NCI-H2227 treated with DMSO at 0.1 percent for 48 hours (cell line): Measurements from ENCODE around the gene L3MBTL4.
"Not testable (repeated sequence)": the region's sequence is repeated elsewhere in the genome, so short reads cannot be mapped to it uniquely, and the experiment has no call there.

Experiments
- DNase-seq: peaks from one replicate; lab custom pipeline; 2025; lab: John Stamatoyannopoulos, UW

Gene L3MBTL4

DNA sequence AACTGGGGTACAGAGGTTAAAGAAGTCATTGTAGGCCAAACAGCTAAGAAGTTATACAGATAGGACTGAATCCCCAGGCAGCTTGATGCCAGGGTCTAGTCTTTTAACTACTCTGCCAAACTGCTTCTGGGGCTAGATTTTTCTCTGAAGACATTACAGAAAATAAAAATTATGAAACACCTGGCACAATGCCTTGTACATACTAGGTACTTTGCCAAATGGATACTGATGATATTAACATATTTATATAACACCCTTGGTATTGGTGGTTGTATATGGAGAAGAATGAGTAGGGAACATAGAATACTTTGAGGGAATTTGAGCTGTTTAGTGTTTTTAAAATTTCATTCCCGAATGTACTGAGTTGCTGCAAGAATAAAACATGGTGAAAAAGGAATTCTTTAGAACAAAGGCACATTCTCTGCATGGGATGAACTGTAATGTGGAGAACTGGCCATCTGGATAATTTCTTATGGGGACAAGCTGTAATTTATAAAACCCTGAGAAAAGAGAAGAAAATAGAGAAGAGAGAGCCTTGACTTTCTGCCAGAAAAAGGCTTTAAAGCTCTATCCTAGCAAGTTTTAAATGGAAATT lies 308.5 kb downstream of the L3MBTL4 start:
- DNase-seq: no peak

DNA sequence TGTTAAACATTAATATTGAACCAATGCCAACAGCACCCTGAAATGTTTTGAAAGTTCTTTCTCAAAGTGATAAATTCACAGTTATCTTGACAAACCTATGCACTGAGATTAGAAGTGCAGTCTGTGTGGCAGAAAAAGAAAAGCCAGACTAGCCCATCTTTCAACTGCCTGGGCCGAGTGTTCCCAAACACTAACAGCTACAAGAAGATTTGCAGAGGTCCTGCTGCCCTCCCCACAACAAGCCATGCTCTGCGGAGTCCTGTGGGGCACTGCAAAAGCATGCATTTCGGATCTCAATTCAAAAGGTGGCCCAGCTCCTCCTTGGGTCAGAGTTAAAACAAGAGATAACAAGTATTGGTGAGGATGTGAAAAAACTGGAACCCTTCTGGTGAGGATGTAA lies 311.0 kb downstream of the L3MBTL4 start:
- DNase-seq: no peak

DNA sequence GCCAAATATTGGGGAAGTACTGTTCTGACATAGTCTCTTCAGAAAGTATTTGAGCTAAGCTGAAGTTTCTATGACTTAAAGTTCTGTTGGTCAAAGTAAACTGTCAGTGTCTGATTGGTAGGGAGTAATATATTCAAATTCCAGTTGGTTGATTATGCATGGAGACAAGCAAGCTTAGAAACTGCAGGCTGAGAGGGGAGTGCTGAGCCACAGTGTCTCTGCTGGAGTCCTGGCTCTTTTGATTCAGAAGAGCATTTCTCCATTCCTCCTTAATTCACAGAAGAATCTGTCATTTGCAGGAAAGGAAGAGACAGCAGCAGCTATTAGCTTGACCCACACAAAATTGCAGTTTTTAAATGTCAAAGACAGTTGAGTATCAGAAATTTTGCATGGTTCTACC lies 318.0 kb downstream of the L3MBTL4 start:
- no peak for DNase-seq

DNA sequence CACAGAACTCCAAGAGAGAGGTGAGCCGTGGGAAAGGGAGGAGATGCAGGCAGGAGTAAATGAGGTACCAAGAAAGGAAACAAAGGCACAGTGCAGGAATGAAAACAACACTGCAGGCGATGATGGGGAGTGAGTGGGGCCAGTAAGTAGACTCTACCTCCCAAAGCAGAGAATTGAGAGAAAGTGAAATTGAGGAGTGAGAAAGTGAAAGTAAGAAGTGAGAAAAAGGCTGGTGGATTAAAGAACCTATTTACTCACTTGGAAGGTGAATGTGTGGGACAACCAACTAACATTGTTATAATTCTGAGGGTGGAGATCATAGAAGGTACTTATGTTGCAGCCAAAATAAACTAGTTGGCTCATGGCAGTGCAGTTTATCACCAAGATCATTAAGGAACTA lies 326.3 kb downstream of the L3MBTL4 start:
- DNase-seq: no peak

DNA sequence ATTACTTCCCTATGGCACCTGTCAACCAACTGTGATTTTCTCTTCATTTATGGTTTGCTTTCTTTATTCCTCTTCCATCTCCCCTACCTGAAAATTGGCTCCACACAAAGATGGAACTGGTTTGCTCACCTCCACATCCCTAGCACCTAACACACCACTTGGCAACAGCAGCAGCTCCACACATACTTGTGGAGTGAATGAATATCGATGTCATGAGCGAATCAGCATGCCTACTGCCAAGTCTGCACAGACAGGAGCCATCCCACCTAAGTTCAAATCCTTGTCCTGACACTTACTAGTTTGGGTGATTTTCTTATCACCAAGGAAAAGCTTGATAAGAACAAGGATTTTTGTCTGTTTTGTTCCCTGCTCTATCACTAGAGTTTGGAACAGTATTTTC lies 328.0 kb downstream of the L3MBTL4 start:
- DNase-seq: no peak

DNA sequence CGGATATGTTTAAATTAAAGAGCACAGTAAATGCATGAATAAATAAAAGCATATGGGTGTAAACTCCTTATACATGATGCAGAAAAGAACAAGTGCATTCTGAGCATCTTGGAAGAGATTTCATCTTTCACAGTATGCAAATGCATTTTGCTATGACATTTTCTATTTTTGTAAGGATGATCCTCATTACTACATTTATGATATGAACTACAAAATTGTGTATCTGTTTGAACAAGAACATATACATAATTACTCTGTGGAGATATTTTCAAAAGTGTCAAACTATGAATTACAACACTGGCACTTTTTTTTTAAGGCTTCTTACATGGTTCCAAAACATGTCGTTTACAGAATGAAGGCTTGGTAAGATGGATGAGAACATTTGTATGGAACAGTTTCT lies 335.3 kb downstream of the L3MBTL4 start:
- no peak for DNase-seq

DNA sequence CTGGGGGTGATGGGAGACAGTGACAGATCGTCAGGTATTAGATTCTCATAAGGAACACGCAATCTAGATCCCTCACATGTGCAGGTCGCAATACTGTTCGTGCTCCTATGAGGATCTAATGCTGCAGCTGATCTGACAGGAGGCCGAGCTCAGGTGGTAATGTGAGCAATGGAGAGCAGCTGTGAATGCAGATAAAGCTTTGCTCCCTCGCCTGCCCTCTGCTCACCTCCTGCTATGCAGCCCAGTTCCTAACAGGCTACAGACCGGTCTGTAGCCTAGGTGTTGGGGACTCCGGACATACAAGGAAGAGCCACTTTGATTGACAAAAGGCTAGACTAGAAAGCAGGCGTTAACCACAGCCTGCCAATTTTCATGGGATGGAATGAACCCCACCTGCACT lies 335.8 kb downstream of the L3MBTL4 start:
- DNase-seq: no peak

DNA sequence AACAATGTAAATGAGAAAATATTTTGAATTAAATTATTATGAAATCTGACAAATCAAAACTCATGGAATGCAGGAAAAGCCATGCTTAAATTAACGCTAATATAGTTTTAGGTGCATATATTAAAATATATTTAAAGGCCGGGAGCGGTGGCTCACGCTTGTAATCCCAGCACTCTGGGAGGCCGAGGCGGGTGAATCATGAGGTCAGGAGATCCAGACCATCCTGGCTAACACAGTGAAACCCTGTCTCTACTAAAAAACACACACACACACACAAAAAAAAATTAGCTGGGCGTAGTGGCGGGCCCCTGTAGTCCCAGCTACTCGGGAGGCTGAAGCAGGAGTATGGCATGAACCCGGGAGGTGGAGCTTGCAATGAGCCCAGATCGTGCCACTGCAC lies 342.3 kb downstream of the L3MBTL4 start:
- not testable (repeated sequence) for DNase-seq

DNA sequence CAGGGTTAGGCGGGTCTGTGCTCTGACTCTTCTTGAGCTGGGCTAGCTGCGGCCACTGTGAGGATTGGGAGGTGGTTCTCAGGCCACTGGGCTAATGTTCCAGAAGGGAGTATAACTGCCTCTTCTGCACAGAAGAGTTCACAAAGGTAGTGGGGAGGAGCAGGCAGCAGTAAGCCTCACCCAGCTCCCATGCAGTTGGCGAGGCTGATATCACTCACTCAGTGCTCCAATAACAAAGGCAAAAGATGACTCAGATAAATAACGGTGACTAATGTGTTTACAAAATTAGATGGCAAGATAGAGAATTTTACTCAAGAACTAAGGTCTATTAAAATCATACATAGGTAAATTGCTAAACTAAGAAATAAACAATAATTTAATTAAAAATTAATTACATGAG lies 345.2 kb downstream of the L3MBTL4 start:
- DNase-seq: no peak

DNA sequence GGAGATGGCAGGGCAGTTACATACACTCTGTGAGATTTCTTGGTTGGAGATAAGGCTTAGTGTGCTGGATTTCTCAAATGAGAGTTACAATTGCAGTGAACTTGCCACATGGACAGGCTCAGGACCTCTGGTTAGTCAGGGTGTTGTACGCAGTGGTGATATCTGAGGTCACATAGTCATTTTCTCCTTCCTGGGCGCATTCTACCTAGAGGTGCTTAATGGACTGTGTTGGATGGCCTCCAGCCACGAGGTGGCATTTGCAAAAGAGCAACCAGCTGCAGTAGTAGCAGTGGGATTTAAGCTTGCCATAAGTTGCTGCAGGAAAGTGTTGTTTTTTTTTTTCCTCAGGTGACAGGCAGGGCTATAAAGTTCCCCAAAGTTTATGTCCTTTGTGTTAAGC lies 345.6 kb downstream of the L3MBTL4 start:
- DNase-seq: no peak

DNA sequence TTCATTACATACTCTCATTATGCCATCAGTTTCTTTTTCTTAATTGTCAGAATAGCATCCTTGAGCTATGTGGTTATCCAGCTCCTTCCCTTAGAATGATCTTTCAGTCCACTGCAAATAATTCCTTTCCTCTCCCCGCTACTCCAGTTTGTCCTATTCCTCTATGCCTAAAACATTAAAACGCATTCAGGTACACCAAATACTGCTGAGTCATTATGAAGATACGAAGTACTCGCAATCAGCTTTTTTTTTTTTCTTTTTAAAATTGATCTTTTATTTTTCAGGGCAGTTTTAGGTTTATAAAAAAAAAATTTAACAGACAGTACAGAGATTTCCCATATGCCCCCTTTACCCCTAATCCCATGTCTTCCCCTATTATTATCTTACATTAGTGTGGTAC lies 354.6 kb downstream of the L3MBTL4 start:
- DNase-seq: no peak

DNA sequence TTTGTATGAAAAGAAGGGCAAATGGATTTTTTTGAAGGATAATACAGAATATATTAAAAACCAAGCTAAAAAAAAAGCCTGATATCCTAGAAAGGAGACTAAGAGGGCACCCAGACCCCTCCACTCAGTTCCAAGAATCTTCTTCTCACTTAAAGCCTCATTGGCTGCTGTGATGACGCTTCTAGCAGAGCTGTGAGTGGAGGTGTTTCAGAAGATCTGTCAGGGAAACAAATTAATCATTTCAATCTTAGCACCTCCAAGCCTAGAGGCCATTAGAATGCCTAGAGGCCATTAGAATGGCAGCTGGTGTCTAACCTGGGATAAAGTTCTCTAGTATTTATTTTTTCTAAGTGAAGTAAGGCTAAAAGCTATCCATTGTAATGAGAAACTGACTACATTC lies 355.2 kb downstream of the L3MBTL4 start:
- no peak for DNase-seq

DNA sequence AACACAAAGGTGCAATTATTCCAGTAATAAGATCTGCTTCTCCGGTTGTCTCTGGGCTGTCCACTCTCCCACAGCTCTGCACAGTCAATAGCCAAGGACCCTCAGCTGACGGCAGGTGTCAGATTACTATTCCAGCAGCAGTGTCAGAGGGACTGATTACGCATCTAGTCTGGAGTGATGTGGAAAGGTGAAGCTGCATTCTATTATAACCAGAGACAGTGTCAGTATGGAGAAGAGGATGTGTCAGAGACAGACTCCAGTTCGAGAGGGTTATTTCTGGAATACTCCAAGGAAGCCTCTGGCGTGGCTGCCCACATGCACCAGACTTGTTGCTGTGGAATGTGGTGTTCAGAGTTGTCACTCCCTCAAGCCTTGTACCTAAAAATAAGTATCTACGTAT lies 355.8 kb downstream of the L3MBTL4 start:
- no peak for DNase-seq

DNA sequence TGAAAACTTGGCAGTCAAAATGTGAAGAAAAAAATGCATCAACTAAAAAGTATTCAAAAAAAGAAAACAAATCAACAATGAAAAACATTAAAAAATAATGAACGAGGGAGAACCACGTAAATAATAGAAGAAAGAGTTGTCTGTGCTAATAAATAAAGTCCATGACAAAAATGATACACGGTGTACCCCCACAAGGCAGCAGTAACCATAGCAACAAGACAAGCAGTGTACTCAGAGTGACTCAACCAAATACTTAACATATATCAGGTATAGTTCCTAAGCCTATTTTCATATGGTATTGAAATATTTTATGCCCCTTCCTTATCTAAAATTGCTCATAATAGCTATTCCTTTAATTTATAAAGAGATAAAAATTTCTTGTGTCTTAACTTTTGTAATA lies 357.1 kb downstream of the L3MBTL4 start:
- DNase-seq: no peak

DNA sequence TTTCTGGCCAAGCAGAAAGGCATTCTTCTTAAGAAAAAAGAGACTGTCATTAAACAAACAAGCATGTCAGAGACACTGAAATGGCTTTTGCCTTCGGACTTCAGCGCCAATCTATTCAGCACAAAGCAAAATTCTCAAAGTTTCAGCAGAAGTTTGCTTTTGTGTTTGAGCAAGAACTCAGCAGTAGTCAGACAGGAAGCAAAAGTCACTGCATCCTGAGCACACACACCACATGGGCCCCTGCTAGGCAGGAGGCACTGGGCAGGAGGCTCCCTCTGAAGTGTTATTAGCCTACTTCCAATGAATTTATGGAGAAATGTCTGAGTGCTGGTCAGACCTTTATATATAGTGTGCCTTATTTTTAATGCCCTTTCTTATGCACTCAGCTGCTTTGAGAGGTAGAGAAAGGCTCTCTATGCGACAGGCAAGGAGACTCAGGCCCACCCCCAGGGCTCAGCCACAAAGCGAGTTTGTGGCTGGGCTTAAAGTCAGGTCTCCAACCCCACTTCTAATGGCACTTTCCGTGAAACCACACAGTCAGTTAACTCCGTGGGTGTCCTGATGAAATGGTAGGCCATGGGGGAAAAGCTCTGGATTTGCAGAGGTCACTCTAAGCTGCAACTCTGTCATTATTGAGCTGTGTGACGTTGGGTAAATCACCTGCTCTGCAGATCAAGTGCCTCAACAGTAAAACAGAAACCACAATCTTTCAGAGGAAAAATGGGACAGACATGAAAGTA lies 358.4 kb downstream of the L3MBTL4 start:
- no peak for DNase-seq

DNA sequence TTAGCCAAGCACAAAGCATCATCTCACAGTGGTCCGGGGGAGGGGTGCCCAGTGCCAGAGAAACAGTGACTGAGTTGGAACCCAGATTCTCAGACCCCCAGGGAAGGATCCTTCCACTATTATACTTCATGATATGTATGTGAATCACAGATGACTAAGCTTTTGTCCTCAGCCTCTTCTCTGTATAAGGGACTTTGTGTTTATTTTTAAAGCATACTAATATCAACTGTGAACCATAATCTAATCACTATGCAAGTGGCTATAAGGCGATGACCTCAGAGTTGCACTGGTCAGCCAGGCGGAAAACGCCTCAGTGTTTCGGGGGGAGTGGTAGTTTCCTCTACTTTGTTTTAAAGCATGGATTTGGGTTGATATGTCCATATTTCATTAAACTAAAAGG lies 359.0 kb downstream of the L3MBTL4 start:
- no peak for DNase-seq

DNA sequence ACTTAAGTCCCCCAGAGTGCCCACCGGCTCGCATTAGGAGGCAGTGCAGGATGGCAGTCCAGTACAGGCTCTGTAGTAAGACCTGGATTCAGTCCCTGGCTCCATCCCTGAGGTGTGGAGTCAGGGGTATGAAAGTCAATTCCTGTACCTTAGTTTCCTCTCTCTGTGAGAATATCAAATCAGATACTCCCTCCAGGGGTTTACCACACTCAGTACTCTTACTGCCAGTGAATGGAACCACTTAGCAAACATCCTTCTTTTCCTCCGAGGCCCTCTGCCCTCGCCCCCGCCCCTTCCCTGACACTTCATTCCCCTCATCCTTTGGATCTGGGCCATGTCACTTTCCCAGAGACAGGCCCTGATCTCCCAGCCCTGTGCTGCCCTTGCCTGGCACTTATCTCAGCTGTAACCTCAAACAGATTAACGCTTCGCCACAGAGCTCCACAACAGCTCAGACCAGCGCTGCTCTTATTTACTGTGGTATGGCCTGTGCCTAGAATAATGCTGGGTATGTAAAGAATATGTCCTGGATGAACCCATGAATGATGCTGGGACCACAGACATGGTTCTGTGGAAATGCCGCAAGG lies 360.4 kb downstream of the L3MBTL4 start:
- DNase-seq: no peak

DNA sequence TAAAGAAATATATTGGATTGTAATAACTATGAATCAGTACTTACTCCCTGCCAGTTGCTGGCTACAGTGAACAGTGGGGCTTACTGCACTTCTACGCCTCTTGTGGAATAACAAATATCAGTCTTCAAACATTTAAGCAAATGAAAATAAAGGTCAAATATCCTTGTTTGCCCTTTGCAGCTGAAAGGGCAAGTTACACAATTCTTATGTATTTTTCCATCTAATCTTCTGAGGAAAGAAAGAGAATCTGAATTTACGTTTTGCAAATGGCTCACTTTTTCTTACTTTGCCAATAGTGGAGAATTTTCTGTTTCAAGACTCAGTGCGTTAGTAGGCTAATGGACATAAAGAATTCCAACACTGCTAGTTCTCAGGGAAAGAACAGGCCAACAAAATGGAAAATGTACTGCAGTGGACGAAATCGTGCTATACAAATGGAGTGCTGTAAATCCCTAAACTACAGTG lies 362.2 kb downstream of the L3MBTL4 start:
- no peak for DNase-seq

DNA sequence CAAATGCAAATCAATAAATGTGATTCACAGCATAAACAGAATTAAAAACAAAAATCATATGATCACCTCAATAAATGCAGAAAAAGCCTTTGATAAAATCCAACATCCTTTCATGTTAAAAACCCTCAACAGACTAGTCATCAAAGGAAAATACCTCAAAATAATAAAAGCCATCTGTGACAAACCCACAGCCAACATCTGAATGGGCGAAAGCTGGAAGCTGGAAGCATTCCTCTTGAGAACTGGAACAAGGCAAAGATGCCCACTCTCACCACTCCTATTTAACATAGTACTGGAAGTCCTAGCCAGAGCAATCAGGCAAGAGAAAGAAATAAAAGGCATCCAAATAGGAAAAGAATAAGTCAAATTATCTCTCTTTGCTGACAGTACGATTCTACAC lies 367.1 kb downstream of the L3MBTL4 start:
- not testable (repeated sequence) for DNase-seq

DNA sequence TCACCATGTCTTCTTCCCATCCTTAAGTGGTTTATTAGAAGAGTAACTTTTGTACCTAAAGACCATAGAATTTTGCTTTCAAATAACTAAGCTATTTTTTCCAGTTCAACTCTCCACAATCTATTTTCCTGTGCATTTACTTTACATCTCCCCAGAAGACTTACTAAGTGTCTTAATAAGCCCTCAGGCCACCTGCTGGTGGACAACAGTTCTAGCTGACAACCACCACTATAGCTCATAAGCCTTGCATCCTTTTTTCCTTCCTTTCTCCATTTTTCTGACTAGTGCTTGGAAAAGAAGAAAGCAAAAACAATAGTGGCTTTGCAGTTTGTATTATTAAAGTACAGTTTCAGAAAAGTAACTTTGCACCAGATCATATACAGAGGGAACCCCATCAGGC lies 369.9 kb downstream of the L3MBTL4 start:
- DNase-seq: no peak

DNA sequence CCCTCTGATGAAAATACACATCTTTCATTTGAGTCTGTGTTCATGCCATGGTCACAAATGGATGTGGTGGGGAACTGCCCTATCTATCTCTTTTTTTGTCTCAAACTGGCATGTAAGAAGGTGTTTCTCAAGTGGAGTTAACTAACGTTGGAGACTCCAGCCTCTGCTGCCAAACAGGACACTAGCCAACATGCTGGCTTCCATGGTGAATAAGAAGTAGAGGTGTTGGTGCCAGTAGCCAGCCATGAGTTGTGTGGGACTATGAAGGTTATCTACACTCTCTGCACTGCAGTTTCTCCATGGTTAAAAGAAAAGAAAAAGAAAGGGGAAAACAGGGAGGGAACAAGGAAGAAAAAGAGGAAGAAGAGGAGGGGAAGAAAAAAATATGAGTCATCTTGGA lies 370.4 kb downstream of the L3MBTL4 start:
- DNase-seq: no peak

DNA sequence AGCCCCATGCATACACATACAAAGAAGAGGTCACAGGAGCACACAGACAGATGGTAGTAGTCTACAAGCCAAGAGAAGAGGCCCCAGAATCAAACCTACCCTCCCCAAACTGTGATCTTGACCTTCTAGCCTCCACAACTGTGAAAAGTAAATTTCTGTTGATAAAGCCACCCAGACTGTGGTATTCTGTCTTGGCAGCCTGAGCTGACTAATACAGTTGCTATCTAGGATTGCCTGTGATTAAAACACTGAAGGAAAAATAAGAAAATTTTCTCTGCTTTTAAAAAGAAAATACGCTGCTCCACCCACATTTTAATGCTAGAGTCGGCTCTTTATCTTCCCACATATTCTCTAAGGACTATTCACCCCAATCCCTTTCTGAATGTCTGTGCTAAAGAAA lies 375.7 kb downstream of the L3MBTL4 start:
- DNase-seq: no peak

DNA sequence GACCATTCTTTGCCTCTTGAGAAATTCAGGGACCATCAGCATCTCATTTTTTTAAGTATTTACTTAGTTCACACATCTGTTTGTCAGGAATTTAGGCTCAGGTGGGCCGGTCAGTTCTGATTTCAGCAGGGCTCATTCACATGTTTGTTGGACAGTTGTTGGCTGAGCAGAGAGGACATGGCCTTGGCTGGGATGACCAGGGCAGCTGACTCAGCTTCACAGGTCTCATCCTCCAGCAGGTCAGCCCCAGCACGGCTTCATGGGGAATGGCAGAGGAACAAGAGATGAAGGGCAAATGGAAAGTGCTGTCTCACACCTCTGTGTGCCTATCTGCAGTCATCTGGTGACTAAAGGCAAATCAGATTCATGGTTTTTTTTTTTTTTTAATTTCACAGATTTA lies 383.3 kb downstream of the L3MBTL4 start:
- no peak for DNase-seq

DNA sequence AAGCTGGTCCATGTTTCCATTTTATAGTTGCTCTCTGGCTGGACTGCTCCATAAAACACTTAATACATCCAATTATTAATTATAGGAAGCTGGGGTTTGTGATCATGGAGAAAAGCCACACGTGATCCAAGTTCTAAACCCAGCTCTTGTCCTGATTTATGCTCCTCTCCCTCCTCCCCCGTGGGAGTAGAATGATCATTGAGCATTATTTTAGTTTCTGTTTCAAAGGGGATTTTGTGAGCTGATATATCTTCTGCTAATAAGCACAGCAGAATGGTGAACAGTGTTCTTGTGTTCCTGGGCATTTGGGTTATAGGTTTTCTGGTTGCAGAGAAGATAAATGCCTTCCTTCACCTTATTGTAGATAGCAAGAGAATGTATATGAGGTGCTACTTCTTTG lies 383.7 kb downstream of the L3MBTL4 start:
- DNase-seq: no peak
